ENCODE data around the gene ZNF655.
A peak's percentile ranks its signal among the peaks of the same experiment; 100 is the strongest.
"Not testable (repeated sequence)": the region's sequence is repeated elsewhere in the genome, so short reads cannot be mapped to it uniquely, and the experiment has no call there.

The ZNF655 gene

GRCh38 chr7:99558306-99559174 lies at the start of gene ZNF655:
TSS of gene ZNF655 (plus strand) at chr7:99558642. CDS start at chr7:99560560, 1,918 bp downstream.
- DNase-seq (ENCODE audit: low read depth in 2 of 2): peak; percentile 83 to 86

- no peak for DNase-seq (ENCODE audit: low read depth in 2 of 2)
These were observed 44.4 kb upstream of the ZNF655 start for GRCh38 chr7:99514050-99514449.

GRCh38 chr7:99521399-99521798 lies 37.0 kb upstream of the ZNF655 start:
- no peak for DNase-seq (ENCODE audit: low read depth in 2 of 2)

GRCh38 chr7:99525713-99526440 lies 32.6 kb upstream of the ZNF655 start:
- DNase-seq (ENCODE audit: low read depth in 2 of 2): no peak

GRCh38 chr7:99531354-99531765 lies 27.1 kb upstream of the ZNF655 start:
- DNase-seq (ENCODE audit: low read depth in 2 of 2): no peak

- no peak for DNase-seq (ENCODE audit: low read depth in 2 of 2)
These were observed 22.8 kb upstream of the ZNF655 start for GRCh38 chr7:99535667-99536066.

GRCh38 chr7:99539213-99539811 lies 19.1 kb upstream of the ZNF655 start:
- DNase-seq (ENCODE audit: low read depth in 2 of 2): no peak

GRCh38 chr7:99540542-99540941 lies 17.9 kb upstream of the ZNF655 start:
- DNase-seq (ENCODE audit: low read depth in 2 of 2): no peak

- no peak for DNase-seq (ENCODE audit: low read depth in 2 of 2)
These were observed 17.2 kb upstream of the ZNF655 start for GRCh38 chr7:99541212-99541611.

GRCh38 chr7:99543081-99543671 lies 15.3 kb upstream of the ZNF655 start:
- DNase-seq (ENCODE audit: low read depth in 2 of 2): no peak

- DNase-seq (ENCODE audit: low read depth in 2 of 2): no peak
These were observed 14.5 kb upstream of the ZNF655 start for GRCh38 chr7:99543916-99544315.

GRCh38 chr7:99545308-99545707 lies 13.1 kb upstream of the ZNF655 start:
- not testable (repeated sequence) for DNase-seq (ENCODE audit: low read depth in 2 of 2)

- not testable (repeated sequence) for DNase-seq (ENCODE audit: low read depth in 2 of 2)
These were observed 8.9 kb upstream of the ZNF655 start for GRCh38 chr7:99549545-99549944.

- no peak for DNase-seq (ENCODE audit: low read depth in 2 of 2)
These were observed 7.1 kb upstream of the ZNF655 start for GRCh38 chr7:99551334-99551733.

GRCh38 chr7:99551767-99552463 lies 6.5 kb upstream of the ZNF655 start, which contains the start of gene FAM200A:
TSS of gene FAM200A (minus strand) at chr7:99552114. CDS start at chr7:99548407, 3,707 bp downstream.
- DNase-seq (ENCODE audit: low read depth in 2 of 2): peak; percentile 65 to 73

GRCh38 chr7:99553039-99553438 lies 5.4 kb upstream of the ZNF655 start:
- DNase-seq (ENCODE audit: low read depth in 2 of 2): no peak

- DNase-seq (ENCODE audit: low read depth in 2 of 2): no peak
These were observed 3.5 kb upstream of the ZNF655 start for GRCh38 chr7:99554939-99555338.

- DNase-seq (ENCODE audit: low read depth in 2 of 2): no peak
These were observed 1.2 kb upstream of the ZNF655 start for GRCh38 chr7:99557196-99557607.

GRCh38 chr7:99557940-99558305 lies 519 bp upstream of the ZNF655 start:
- DNase-seq (ENCODE audit: low read depth in 2 of 2): no peak

GRCh38 chr7:99559175-99559915 lies 903 bp downstream of the ZNF655 start:
- no peak for DNase-seq (ENCODE audit: low read depth in 2 of 2)

Measured in stimulated activated CD8-positive, alpha-beta memory T cell treated with anti-CD3 and anti-CD28 coated beads, Interleukin-7, amount 100 ng/mL, for 1 hour (primary cell).